ENCODE results near the gene UCHL5.
A peak's percentile ranks its signal among the peaks of the same experiment; 100 is the strongest.
"Not testable (repeated sequence)": the region's sequence is repeated elsewhere in the genome, so short reads cannot be mapped to it uniquely, and the experiment has no call there.

Gene UCHL5

DNA sequence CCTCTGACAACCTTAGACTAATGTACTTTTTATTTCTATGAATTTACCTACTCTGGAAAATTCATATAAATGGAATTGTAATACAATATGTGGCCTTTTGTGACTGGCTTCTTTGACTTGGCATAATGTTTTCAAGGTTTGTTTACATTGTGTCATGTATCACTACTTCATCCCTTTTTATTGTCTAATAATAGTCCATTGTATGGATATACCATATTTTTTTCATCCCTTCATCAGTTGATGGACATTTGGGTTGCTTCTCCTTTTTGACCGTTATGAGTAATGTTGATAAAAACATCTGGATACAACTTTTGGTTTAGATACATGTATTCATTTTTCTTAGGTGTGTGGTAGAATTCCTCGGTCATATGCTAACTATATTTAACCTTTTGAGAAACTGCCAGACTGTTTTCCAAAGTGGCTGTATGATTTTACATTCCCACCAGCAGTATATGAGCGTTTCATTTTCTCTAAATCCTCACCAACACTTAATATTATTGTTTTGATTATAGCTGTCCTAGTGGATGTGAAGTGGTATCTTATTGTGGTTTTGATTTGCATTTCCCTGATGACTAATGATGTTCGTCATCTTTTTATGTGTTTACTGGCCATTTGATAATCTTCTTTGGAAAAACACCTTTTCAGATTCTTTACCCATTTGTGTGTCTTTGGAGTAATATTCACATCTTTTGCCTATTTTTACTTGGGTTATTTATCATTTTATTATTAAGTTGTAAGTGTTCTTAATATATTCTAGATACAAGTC lies 3.7 kb upstream of the UCHL5 start:
- no peak overlapping the region for H2AFZ ChIP-seq (ENCODE audit: low read length, unreplicated experiment)
- H3K79me2 ChIP-seq (ENCODE audit: control insufficient read depth, insufficient read depth, low read length, unreplicated experiment): peaks cover 89% of the 10 kb centered on the region
- no peaks in the 10 kb centered on the region for H3K36me3 ChIP-seq (ENCODE audit: insufficient read depth, low read length)
- no peak overlapping the region for H3K27ac ChIP-seq (ENCODE audit: low read depth, low read length)
- H3K4me1 ChIP-seq (ENCODE audit: control insufficient read depth, insufficient read depth, low read length, unreplicated experiment): peaks cover 11% of the 10 kb centered on the region
- no peak overlapping the region for H3K4me3 ChIP-seq (ENCODE audit: low read depth, low read length)
- H3K27me3 ChIP-seq (ENCODE audit: insufficient read depth, low read length): no peaks in the 10 kb centered on the region

DNA sequence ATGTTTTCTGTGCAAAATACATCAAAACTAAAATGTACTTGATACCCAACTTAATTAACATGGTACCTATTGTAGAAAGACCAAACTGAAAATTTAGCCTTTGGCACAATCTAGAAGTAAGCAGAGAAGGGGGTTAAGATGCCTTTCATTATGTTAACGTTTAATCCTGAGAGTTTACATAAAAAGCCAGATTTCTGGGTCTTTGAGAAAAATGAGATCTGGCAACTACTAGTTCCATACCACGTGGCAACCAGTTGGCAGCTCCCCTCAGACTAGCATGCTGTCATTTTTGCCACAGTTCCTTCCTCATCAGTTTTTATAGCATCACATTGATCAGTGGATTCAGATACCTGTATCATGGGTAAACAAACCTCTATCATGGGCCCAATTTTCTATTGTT lies 1.8 kb upstream of the UCHL5 start:
- peaks cover 26% of the 10 kb centered on the region for H3K4me1 ChIP-seq (ENCODE audit: control insufficient read depth, insufficient read depth, low read length, unreplicated experiment)
- H3K27me3 ChIP-seq (ENCODE audit: insufficient read depth, low read length): no peaks in the 10 kb centered on the region
- no peaks in the 10 kb centered on the region for H3K36me3 ChIP-seq (ENCODE audit: insufficient read depth, low read length)
- H3K79me2 ChIP-seq (ENCODE audit: control insufficient read depth, insufficient read depth, low read length, unreplicated experiment): peaks cover 91% of the 10 kb centered on the region
- peak overlapping the region; percentile 94 for H3K4me3 ChIP-seq (ENCODE audit: low read depth, low read length)
- H2AFZ ChIP-seq (ENCODE audit: low read length, unreplicated experiment): no peak overlapping the region
- peak overlapping the region; percentile 90 for H3K27ac ChIP-seq (ENCODE audit: low read depth, low read length)

- Histone ChIP-seq H3K4me1 (ENCODE audit: control insufficient read depth, insufficient read depth, low read length, unreplicated experiment) (peaks cover 26% of the 10 kb centered on the region), H2AFZ (ENCODE audit: low read length, unreplicated experiment) (no peak overlapping the region), H3K27me3 (ENCODE audit: insufficient read depth, low read length) (no peaks in the 10 kb centered on the region), H3K27ac (ENCODE audit: low read depth, low read length) (peak overlapping the region; percentile 90), H3K4me3 (ENCODE audit: low read depth, low read length) (peak overlapping the region; percentile 94), H3K79me2 (ENCODE audit: control insufficient read depth, insufficient read depth, low read length, unreplicated experiment) (peaks cover 90% of the 10 kb centered on the region), H3K36me3 (ENCODE audit: insufficient read depth, low read length) (no peaks in the 10 kb centered on the region)
Observed at GRCh38 chr1:193060406-193060805, 1.2 kb upstream of the UCHL5 start.

DNA sequence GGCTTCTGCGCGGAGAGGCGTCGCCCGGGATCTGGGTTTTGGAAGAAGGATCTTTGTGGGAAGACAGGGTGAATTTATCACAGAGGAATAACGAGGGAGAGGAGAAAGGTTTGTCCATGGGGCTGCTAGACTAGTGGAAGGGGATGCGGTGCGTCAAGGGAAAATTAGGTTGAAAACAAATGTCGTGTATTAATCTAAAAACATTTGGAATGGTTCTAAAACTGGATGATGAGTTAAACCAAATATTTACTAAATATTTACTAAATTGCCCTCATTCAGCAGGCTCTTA lies 899 bp upstream of the UCHL5 start:
- no peaks in the 10 kb centered on the region for H3K36me3 ChIP-seq (ENCODE audit: insufficient read depth, low read length)
- no peaks in the 10 kb centered on the region for H3K27me3 ChIP-seq (ENCODE audit: insufficient read depth, low read length)
- H2AFZ ChIP-seq (ENCODE audit: low read length, unreplicated experiment): no peak overlapping the region
- H3K4me3 ChIP-seq (ENCODE audit: low read depth, low read length): peak overlapping the region; percentile 94
- peaks cover 26% of the 10 kb centered on the region for H3K4me1 ChIP-seq (ENCODE audit: control insufficient read depth, insufficient read depth, low read length, unreplicated experiment)
- H3K27ac ChIP-seq (ENCODE audit: low read depth, low read length): peak overlapping the region; percentile 90
- H3K79me2 ChIP-seq (ENCODE audit: control insufficient read depth, insufficient read depth, low read length, unreplicated experiment): peaks cover 90% of the 10 kb centered on the region

- peaks cover 26% of the 10 kb centered on the region for H3K4me1 ChIP-seq (ENCODE audit: control insufficient read depth, insufficient read depth, low read length, unreplicated experiment)
Observed at GRCh38 chr1:193058529-193059281, 455 bp downstream of the UCHL5 start.

DNA sequence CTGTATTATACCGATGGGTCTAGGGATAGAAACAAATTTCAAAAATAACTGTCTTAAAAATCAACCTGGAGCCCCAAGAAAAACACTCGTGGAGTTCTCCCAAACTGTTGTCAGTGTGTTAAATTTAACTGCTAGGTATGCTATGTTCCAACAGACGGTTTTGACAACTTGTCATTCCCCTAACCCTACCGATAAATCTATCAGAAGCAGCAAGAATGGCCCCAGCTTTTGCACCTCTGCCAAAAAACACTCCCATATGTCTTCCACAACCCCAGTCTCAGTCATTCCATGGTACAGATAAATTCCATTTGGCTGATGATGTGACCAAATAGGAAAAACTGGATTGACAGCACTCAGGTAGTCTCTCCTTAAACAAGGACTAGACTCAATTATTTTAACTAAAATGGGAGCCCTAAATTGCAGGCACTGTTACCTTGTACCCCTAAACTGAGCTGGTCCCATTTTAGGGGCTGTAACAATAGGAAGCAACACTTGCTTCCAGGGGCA lies 4.9 kb downstream of the UCHL5 start:
- Histone ChIP-seq H3K4me3 (ENCODE audit: low read depth, low read length) (no peak overlapping the region), H3K36me3 (ENCODE audit: insufficient read depth, low read length) (peaks cover 7% of the 10 kb centered on the region), H3K4me1 (ENCODE audit: control insufficient read depth, insufficient read depth, low read length, unreplicated experiment) (peaks cover 19% of the 10 kb centered on the region), H3K27me3 (ENCODE audit: insufficient read depth, low read length) (no peaks in the 10 kb centered on the region), H2AFZ (ENCODE audit: low read length, unreplicated experiment) (no peak overlapping the region), H3K79me2 (ENCODE audit: control insufficient read depth, insufficient read depth, low read length, unreplicated experiment) (peaks cover 74% of the 10 kb centered on the region), H3K27ac (ENCODE audit: low read depth, low read length) (no peak overlapping the region)

More at GRCh38 chr1:193058529-193059281, 455 bp downstream of the UCHL5 start:
- no peaks in the 10 kb centered on the region for H3K36me3 ChIP-seq (ENCODE audit: insufficient read depth, low read length)
- peak overlapping the region; percentile 87 for H2AFZ ChIP-seq (ENCODE audit: low read length, unreplicated experiment)
- peak overlapping the region; percentile 94 for H3K4me3 ChIP-seq (ENCODE audit: low read depth, low read length)
- H3K27me3 ChIP-seq (ENCODE audit: insufficient read depth, low read length): no peaks in the 10 kb centered on the region
- peaks cover 90% of the 10 kb centered on the region for H3K79me2 ChIP-seq (ENCODE audit: control insufficient read depth, insufficient read depth, low read length, unreplicated experiment)
- H3K27ac ChIP-seq (ENCODE audit: low read depth, low read length): peak overlapping the region; percentile 90

GRCh38 chr1:193048913-193049312 lies 10.2 kb downstream of the UCHL5 start:
- not testable (repeated sequence) for H3K4me3 ChIP-seq (ENCODE audit: low read depth, low read length); H2AFZ ChIP-seq (ENCODE audit: low read length, unreplicated experiment); H3K27me3 ChIP-seq (ENCODE audit: insufficient read depth, low read length); H3K27ac ChIP-seq (ENCODE audit: low read depth, low read length); H3K4me1 ChIP-seq (ENCODE audit: control insufficient read depth, insufficient read depth, low read length, unreplicated experiment)
- peaks cover 46% of the 10 kb centered on the region for H3K36me3 ChIP-seq (ENCODE audit: insufficient read depth, low read length)
- H3K79me2 ChIP-seq (ENCODE audit: control insufficient read depth, insufficient read depth, low read length, unreplicated experiment): peaks cover 25% of the 10 kb centered on the region

GRCh38 chr1:193042766-193043691 lies 16.1 kb downstream of the UCHL5 start:
- H3K36me3 ChIP-seq (ENCODE audit: insufficient read depth, low read length): peaks cover 33% of the 10 kb centered on the region
- H3K79me2 ChIP-seq (ENCODE audit: control insufficient read depth, insufficient read depth, low read length, unreplicated experiment): peaks cover 9% of the 10 kb centered on the region
- H3K27ac ChIP-seq (ENCODE audit: low read depth, low read length): no peak overlapping the region
- H3K27me3 ChIP-seq (ENCODE audit: insufficient read depth, low read length): no peaks in the 10 kb centered on the region
- no peak overlapping the region for H3K4me3 ChIP-seq (ENCODE audit: low read depth, low read length)
- no peaks in the 10 kb centered on the region for H3K4me1 ChIP-seq (ENCODE audit: control insufficient read depth, insufficient read depth, low read length, unreplicated experiment)
- no peak overlapping the region for H2AFZ ChIP-seq (ENCODE audit: low read length, unreplicated experiment)

DNA sequence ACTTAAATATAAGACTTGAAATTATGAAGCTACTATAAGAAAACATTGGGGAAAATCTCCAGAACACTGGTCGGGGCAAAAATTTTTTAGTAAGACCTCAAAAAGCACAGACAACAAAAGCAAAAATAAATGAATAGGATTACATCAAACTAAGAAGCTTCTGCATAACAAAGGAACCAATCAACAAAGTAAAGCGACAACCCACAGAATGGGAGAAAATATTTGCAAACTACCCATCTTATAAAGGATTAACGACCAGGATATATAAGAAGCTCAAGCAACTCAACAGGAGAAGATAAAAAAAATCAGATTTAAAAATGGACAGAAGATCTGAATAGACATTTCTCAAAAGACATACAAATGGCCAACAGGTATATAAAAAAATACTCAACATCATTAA lies 19.1 kb downstream of the UCHL5 start:
- no peaks in the 10 kb centered on the region for H3K27me3 ChIP-seq (ENCODE audit: insufficient read depth, low read length)
- H3K4me1 ChIP-seq (ENCODE audit: control insufficient read depth, insufficient read depth, low read length, unreplicated experiment): no peaks in the 10 kb centered on the region
- H3K36me3 ChIP-seq (ENCODE audit: insufficient read depth, low read length): peaks cover 11% of the 10 kb centered on the region; the same call in 1 of the 2 replicates
- peaks cover 29% of the 10 kb centered on the region for H3K79me2 ChIP-seq (ENCODE audit: control insufficient read depth, insufficient read depth, low read length, unreplicated experiment)
- no peak overlapping the region for H2AFZ ChIP-seq (ENCODE audit: low read length, unreplicated experiment)
- H3K27ac ChIP-seq (ENCODE audit: low read depth, low read length): no peak overlapping the region
- no peak overlapping the region for H3K4me3 ChIP-seq (ENCODE audit: low read depth, low read length)

- Histone ChIP-seq H3K27me3 (ENCODE audit: insufficient read depth, low read length) (no peaks in the 10 kb centered on the region), H2AFZ (ENCODE audit: low read length, unreplicated experiment) (no peak overlapping the region), H3K4me3 (ENCODE audit: low read depth, low read length) (no peak overlapping the region), H3K27ac (ENCODE audit: low read depth, low read length) (no peak overlapping the region), H3K36me3 (ENCODE audit: insufficient read depth, low read length) (no peaks in the 10 kb centered on the region), H3K4me1 (ENCODE audit: control insufficient read depth, insufficient read depth, low read length, unreplicated experiment) (no peaks in the 10 kb centered on the region), H3K79me2 (ENCODE audit: control insufficient read depth, insufficient read depth, low read length, unreplicated experiment) (peaks cover 38% of the 10 kb centered on the region)
Observed at GRCh38 chr1:193036337-193037047, 22.7 kb downstream of the UCHL5 start.

Measured in ACC112 (cell line).